Prostate gland (tissue), 2 donors: Measurements from ENCODE around the gene KCNJ14.

Source experiments
- POLR2A ChIP-seq: fragments of 450-650 bp; IDR thresholded peaks from one replicate; pipeline ENCODE4 v1.6.1; 2016; ENCODE audit warnings: antibody characterized with exemption, mild to moderate bottlenecking
- POLR2AphosphoS5 ChIP-seq: sonication (generic); formaldehyde crosslinking; IDR thresholded peaks from one replicate; pipeline ENCODE4 v1.6.1; 2017; ENCODE audit warnings: antibody characterized with exemption
- TF ChIP-seq, protein P1 (sequence below), 4 experiments: fragments of 200-600 bp in 2 of 4; fragments of 450-650 bp in 2 of 4; sonication (generic) in 2 of 4; IDR thresholded peaks; 1 replicate in 3 of 4; 2 replicates in 1 of 4; pipeline ENCODE4 v1.5.1; 2016 to 2019; ENCODE audit warnings: antibody characterized with exemption in 4 of 4, mild to moderate bottlenecking in 2 of 4, moderate library complexity in 2 of 4

DNA sequence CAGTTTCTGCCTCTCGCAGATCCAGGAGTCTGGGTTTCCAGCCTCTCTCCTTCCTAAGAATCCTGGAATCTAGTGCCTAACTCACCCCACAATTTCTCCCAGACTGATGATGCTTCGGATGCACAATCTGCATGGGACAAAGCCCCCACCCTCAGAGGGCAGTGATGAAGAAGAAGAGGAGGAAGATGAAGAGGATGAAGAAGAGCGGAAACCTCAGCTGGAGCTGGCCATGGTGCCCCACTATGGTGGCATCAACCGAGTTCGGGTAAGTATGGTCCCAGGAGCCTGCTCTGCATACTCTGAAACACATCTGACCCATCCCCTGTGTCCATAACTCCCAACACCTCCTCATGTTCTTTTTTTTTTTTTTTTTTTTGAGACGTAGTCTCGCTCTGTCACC is 8.8 kb upstream of the KCNJ14 start:
- TF ChIP-seq, protein P1, sequence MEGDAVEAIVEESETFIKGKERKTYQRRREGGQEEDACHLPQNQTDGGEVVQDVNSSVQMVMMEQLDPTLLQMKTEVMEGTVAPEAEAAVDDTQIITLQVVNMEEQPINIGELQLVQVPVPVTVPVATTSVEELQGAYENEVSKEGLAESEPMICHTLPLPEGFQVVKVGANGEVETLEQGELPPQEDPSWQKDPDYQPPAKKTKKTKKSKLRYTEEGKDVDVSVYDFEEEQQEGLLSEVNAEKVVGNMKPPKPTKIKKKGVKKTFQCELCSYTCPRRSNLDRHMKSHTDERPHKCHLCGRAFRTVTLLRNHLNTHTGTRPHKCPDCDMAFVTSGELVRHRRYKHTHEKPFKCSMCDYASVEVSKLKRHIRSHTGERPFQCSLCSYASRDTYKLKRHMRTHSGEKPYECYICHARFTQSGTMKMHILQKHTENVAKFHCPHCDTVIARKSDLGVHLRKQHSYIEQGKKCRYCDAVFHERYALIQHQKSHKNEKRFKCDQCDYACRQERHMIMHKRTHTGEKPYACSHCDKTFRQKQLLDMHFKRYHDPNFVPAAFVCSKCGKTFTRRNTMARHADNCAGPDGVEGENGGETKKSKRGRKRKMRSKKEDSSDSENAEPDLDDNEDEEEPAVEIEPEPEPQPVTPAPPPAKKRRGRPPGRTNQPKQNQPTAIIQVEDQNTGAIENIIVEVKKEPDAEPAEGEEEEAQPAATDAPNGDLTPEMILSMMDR (IDR thresholded peaks at IDR 0.05), result no peak
- TF ChIP-seq POLR2AphosphoS5, result no peak
- no peak for TF ChIP-seq POLR2A
